DMS 273 (cell line): ENCODE results near the gene SIM2.

ENCODE experiments used
- DNase-seq: peaks from one replicate; lab custom pipeline; 2025; ENCODE audit not compliant: unreplicated experiment; lab: John Stamatoyannopoulos, UW

Gene SIM2

DNA sequence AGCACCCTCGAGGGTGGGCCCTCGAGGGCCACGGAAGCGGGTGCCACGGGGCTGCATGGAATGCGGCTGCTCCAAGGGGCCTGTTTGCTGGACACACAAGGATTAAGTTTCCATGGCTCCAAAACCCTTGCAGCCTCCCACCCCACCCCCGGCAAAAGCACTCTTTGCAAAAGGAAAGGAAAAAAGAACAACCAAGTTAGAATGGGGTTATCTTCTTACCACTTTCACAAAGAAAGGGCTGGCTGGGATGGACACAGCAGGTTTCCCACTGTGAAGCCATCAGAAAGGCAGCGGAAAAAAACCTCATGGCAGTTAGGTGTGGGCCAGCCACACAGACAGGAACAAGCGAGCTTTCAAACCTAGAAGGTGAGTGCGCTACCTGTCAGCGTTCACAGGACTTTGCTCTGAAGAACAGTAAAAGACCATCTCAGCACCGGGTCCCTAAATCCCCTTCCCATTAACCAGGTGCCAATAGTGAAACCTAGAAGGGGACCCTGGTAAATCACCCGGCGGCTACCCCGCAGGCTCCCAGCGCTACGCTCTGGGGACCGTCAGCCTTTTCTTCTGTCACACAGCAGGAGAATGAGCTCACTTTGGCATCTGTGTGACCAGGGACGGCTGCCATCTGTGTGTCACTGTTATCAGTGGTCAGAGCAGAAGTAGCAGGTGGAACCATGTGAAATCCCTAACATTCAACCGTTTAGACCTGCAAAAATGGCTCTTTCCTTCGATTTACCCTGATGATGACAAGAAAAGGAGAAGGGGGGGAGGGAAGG is 93.0 kb downstream of the SIM2 start:
- DNase-seq: no peak

DNA sequence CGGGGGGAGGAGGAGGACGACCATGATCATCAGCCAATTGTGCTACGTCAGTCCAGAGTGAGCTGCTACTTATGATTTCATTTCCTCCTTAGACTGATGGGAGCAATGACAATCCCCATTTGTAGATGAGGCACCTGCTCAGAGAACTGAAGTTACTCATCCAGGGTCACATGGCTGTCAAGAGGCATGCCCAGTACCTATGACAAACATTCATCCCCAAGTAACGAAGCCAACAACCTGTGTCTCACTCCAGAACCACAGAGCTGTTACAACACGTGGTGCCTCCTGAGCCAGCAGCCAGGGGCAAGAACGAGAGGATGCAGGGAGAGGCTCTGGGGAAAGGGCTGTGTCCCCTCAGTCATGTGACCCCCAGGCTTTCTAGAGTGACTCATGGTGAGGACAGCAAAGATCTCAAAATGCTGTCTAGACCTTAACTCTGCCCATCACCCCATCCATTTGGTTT is 93.6 kb downstream of the SIM2 start:
- DNase-seq: no peak

DNA sequence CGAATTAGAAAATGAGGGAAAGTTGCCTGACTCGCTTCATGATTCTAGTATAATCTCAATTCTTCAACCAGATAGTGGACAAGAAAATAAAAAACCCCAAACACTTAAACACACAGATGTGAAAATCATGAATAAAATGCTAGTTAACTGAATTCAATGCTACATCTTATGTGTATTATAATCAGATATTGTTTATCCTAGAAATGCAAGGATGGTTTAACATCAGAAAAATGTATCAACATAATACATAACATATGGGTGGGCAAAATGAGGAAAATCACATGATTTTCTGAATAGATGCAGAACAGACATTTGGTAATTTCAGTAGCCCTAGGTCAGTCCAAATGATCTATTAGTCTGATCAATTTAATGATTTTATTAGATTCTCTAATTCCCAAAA is 97.2 kb downstream of the SIM2 start:
- DNase-seq: no peak

DNA sequence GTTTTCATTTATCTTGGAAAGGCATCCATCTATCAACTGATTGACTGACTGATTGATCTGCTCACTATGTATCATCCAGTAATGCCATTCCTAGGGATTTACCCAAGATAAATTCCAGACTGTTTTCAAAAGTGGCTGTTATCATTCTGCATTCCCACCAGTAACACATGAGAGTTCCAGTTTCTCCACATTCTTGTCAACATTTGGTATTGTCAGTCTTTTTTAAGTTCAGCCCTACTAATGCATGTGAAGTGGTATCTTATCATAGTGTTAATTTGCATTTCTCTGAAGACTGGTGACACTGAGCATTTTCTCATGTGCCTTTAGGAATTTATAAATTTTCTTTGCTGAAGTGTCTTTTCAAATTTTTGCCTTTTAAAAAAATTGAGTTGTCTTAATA is 99.6 kb downstream of the SIM2 start:
- DNase-seq: no peak
